Activated CD8-positive, alpha-beta memory T cell treated with anti-CD3 and anti-CD28 coated beads for 4 hours (primary cell): ENCODE data around the gene APOL6.
"Not testable (repeated sequence)": the region's sequence is repeated elsewhere in the genome, so short reads cannot be mapped to it uniquely, and the experiment has no call there.

Experiments used
- DNase-seq, 2 donors: peaks; one replicate each; pipeline ENCODE4 v3.0.0-alpha.2; 2020; ENCODE audit warnings: low read depth in 2 of 2

The APOL6 gene

GRCh38 chr22:35678836-35679235, 30.6 kb downstream of the APOL6 start:
- DNase-seq, result no peak

GRCh38 chr22:35679492-35679891, 31.2 kb downstream of the APOL6 start:
- peak; percentile 36 to 60 for DNase-seq

- DNase-seq, result no peak
Observed at GRCh38 chr22:35681454-35682052, 33.3 kb downstream of the APOL6 start.

DNA sequence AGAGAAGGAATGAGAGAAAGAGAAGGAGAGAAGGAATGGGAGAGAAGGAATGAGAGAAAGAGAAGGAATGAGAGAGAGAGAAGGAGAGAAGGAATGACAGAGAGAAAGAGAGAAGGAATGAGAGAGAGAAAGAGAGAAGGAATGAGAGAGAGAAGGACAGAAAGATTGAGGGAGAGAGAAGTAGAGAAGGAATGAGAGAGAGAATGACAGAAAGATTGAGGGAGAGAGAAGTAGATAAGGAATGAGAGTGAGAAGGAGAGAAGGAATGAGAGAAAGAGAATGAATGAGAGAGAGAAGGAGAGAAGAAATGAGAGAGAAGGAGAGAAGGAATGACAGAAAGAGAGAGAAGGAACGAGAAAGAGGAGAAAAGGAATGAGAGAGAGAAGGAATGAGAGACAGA, 35.3 kb downstream of the APOL6 start:
- DNase-seq, result no peak

GRCh38 chr22:35684270-35684700, 36.0 kb downstream of the APOL6 start:
- DNase-seq, result no peak

GRCh38 chr22:35684732-35685131, 36.5 kb downstream of the APOL6 start:
- no peak for DNase-seq

- no peak for DNase-seq
Observed at GRCh38 chr22:35685731-35686130, 37.5 kb downstream of the APOL6 start.

- DNase-seq, result no peak
Observed at GRCh38 chr22:35686298-35686697, 38.1 kb downstream of the APOL6 start.

- DNase-seq, result no peak
Observed at GRCh38 chr22:35687461-35687860, 39.2 kb downstream of the APOL6 start.

GRCh38 chr22:35688913-35689675, 40.8 kb downstream of the APOL6 start:
- DNase-seq, result no peak

GRCh38 chr22:35690001-35690400, 41.8 kb downstream of the APOL6 start:
- DNase-seq, result no peak

DNA sequence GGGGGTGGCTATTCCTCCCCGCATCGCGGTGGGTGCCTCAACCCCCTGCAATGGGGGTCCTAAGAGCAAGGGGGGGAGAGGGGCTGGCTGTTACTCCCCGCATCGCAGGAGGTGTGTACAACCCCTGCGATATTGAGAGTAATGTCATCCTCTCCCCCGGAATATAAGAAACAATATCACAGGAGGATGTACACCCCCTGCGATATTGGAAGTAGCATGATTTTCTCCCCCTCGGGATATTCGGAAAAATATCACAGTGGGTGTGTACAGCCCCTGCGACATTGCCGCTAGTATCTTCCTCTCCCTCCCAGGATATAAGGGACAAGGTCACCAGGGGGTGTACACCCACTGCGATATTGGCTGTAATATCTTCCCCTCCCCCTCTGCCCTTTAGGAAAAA, 47.0 kb downstream of the APOL6 start:
- no peak for DNase-seq

GRCh38 chr22:35697142-35697541, 48.9 kb downstream of the APOL6 start:
- DNase-seq, result no peak

- DNase-seq, result not testable (repeated sequence)
Observed at GRCh38 chr22:35699852-35700251, 51.6 kb downstream of the APOL6 start.

- no peak for DNase-seq
Observed at GRCh38 chr22:35703861-35704584, 55.8 kb downstream of the APOL6 start.

GRCh38 chr22:35705141-35705540, 56.9 kb downstream of the APOL6 start:
- DNase-seq, result no peak

DNA sequence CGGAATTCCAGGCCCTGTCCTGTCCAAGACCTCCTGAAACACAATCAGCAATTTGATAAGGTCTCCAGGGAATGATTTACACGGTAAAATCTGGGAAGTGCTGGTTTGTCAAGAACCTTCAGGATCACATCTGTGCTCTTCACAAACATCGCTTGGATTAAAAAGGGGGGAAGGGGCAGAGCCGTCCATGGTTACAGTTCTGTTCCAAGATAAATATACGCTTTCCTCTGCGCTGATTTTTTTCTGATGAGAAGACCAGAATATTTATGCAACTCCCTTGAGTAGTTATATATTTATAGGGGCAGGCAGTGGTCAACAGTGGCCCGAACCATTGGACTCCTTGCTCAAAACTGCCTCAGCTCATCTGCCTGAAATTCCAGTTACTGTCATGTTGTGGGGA, 60.2 kb downstream of the APOL6 start:
- DNase-seq, result no peak

DNA sequence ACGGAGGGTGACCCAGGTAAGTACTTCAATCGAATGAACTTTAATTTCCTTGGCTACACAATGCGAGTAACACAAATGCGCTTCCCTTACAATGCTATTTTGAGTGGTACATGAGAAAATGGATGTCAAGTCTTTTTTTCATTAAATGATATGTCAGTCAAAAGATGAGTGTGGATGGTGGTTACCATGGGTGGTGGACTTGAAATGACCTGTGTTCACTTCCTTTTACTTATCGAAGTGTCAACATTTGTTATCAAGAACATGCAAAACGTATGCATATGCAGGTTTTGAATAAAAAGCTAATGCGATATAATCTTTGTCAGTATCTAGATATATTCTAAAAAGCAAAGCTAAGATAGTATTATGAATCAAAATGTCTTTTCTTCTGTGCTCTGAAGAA, 60.7 kb downstream of the APOL6 start:
- DNase-seq, result no peak

- no peak for DNase-seq
Observed at GRCh38 chr22:35711336-35711735, 63.1 kb downstream of the APOL6 start.

- no peak for DNase-seq
Observed at GRCh38 chr22:35712672-35713071, 64.4 kb downstream of the APOL6 start.

DNA sequence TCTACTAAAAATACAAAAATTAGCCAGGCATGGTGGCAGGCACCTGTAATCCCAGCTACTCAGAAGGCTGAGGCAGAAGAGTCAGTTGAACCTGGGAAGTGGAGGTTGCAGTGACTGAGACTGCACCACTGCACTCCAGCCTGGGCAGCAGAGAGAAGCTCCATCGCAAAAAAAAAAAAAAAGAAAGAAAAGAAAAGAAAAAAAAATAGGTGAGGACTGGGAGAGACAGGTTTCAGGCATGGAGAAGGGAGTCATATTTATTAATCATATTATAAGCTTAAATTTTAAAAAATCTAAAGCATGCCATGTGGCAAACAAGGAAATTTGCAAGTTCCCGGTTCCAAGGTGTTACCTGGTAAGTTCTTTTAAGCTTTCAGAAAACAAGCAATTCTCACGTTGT, 69.3 kb downstream of the APOL6 start, which contains the start of gene APOL5:
TSS of gene APOL5 (plus strand) at position 301 of the 400 bp plus-strand sequence. CDS start at position 301, 0 bp downstream.
- no peak for DNase-seq
